SU-DHL-6 (cell line): ENCODE measurements around the gene RPL39L.

ENCODE experiments used
- H2AFZ ChIP-seq: fragments of 200-600 bp; sonication (generic); 2 replicates; pipeline ENCODE4 v1.6.1; 2014; ENCODE audit warnings: low read depth, mild to moderate bottlenecking, moderate library complexity, mixed read lengths, antibody characterized with exemption, low read length; ENCODE audit not compliant: severe bottlenecking
- H3F3A ChIP-seq: fragments of 200-600 bp; shearing (Covaris generic); 2 replicates; pipeline ENCODE4 v1.6.0; 2016; ENCODE audit warnings: antibody characterized with exemption, mild to moderate bottlenecking; ENCODE audit not compliant: insufficient read depth
- H3K27ac ChIP-seq: fragments of 200-600 bp; sonication (generic); 2 replicates; pipeline ENCODE4 v1.5.1; 2016; ENCODE audit warnings: low read depth, mild to moderate bottlenecking, low read length, moderate library complexity, mixed read lengths
- H3K27me3 ChIP-seq: fragments of 200-600 bp; sonication (generic), shearing (Covaris generic); 2 replicates; pipeline ENCODE4 v1.6.0; 2014; ENCODE audit warnings: mild to moderate bottlenecking, low read length
- H3K36me3 ChIP-seq: fragments of 200-600 bp; sonication (generic); 2 replicates; pipeline ENCODE4 v1.6.1; 2014; ENCODE audit warnings: mild to moderate bottlenecking, low read length, mixed read lengths
- H3K4me2 ChIP-seq: fragments of 300-600, 200-600 bp; shearing (Covaris generic), sonication (generic); 2 replicates; pipeline ENCODE4 v1.6.0; 2014; ENCODE audit warnings: low read length, low read depth, mild to moderate bottlenecking; ENCODE audit not compliant: poor library complexity, severe bottlenecking
- H3K4me3 ChIP-seq: fragments of 200-600 bp; sonication (generic); 2 replicates; pipeline ENCODE4 v1.5.1; 2014; ENCODE audit warnings: antibody characterized with exemption, low read length, mild to moderate bottlenecking, mixed read lengths; ENCODE audit not compliant: insufficient read depth, poor library complexity, severe bottlenecking
- H3K79me2 ChIP-seq: fragments of 200-600 bp; sonication (generic); 2 replicates; pipeline ENCODE4 v1.6.1; 2014; ENCODE audit warnings: mild to moderate bottlenecking, low read length, moderate library complexity; ENCODE audit not compliant: insufficient read depth
- H3K9ac ChIP-seq: fragments of 200-600 bp; sonication (generic); 2 replicates; pipeline ENCODE4 v1.7.0; 2014; ENCODE audit warnings: mild to moderate bottlenecking, low read length
- H3K9me2 ChIP-seq: fragments of 200-600 bp; sonication (generic); replicated peaks from 2 replicates; pipeline ENCODE4 v1.6.1; 2014; ENCODE audit warnings: low read length; ENCODE audit not compliant: insufficient read depth
- H3K9me3 ChIP-seq: fragments of 200-600 bp; sonication (generic); 2 replicates; pipeline ENCODE4 v1.6.1; 2014; ENCODE audit warnings: low read length, mixed read lengths; ENCODE audit not compliant: insufficient read depth
- H4K20me1 ChIP-seq: fragments of 200-600 bp; sonication (generic); 2 replicates; pipeline ENCODE4 v1.6.1; 2014; ENCODE audit warnings: low read depth, mild to moderate bottlenecking, antibody characterized with exemption, low read length, moderate library complexity, mixed read lengths
- EZH2phosphoT487 ChIP-seq: fragments of 200-600 bp; sonication (generic), shearing (Covaris generic); conservative IDR thresholded peaks from 2 replicates; pipeline ENCODE4 v1.6.1; 2018; ENCODE audit warnings: mild to moderate bottlenecking, antibody characterized with exemption, low read length, moderate library complexity, mixed read lengths
- TF ChIP-seq, protein P1 (sequence below): fragments of 200-600 bp; sonication (generic); IDR thresholded peaks from one replicate; pipeline ENCODE4 v1.5.1; 2017; ENCODE audit warnings: antibody characterized with exemption, mild to moderate bottlenecking, low read length, moderate library complexity; ENCODE audit not compliant: insufficient read depth, poor library complexity, severe bottlenecking

The RPL39L gene

DNA sequence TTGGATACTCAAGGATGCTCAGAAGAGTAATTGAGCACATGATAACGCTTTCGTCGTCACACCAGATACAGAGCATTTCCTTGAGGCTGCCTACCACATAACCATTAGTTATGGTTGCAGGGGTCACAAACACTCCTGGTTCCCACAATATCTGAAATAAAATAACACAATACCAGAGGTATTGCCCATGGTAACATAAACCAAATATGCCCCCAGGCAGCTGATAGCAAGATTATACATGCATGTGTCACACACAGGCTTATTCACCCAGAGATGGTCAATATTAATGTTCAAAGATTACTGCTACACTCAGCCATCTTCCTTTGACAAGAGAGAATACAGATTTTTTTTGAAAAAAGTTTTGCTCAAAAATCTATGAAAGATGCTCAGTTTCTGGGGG is 7.3 kb downstream of the RPL39L start:
- Histone ChIP-seq H3K36me3 (peaks cover 26% of the 10 kb centered on the region), H3K27me3 (no peaks in the 10 kb centered on the region), H4K20me1 (no peaks in the 10 kb centered on the region), H3K4me2 (no peak overlapping the region), H3K79me2 (peaks cover 12% of the 10 kb centered on the region; the same call in 1 of the 2 replicates), H3K9me2 (no peaks in the 10 kb centered on the region), H3K9me3 (peaks cover 4% of the 10 kb centered on the region; the same call in 1 of the 2 replicates), H3K4me3 (no peak overlapping the region), H3K27ac (no peak overlapping the region), H3F3A (no peaks in the 10 kb centered on the region; the same call in 1 of the 2 replicates), H2AFZ (no peak overlapping the region), H3K9ac (no peak overlapping the region)
- TF ChIP-seq, protein P1, sequence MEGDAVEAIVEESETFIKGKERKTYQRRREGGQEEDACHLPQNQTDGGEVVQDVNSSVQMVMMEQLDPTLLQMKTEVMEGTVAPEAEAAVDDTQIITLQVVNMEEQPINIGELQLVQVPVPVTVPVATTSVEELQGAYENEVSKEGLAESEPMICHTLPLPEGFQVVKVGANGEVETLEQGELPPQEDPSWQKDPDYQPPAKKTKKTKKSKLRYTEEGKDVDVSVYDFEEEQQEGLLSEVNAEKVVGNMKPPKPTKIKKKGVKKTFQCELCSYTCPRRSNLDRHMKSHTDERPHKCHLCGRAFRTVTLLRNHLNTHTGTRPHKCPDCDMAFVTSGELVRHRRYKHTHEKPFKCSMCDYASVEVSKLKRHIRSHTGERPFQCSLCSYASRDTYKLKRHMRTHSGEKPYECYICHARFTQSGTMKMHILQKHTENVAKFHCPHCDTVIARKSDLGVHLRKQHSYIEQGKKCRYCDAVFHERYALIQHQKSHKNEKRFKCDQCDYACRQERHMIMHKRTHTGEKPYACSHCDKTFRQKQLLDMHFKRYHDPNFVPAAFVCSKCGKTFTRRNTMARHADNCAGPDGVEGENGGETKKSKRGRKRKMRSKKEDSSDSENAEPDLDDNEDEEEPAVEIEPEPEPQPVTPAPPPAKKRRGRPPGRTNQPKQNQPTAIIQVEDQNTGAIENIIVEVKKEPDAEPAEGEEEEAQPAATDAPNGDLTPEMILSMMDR, result no peak
- no peak for TF ChIP-seq EZH2phosphoT487

DNA sequence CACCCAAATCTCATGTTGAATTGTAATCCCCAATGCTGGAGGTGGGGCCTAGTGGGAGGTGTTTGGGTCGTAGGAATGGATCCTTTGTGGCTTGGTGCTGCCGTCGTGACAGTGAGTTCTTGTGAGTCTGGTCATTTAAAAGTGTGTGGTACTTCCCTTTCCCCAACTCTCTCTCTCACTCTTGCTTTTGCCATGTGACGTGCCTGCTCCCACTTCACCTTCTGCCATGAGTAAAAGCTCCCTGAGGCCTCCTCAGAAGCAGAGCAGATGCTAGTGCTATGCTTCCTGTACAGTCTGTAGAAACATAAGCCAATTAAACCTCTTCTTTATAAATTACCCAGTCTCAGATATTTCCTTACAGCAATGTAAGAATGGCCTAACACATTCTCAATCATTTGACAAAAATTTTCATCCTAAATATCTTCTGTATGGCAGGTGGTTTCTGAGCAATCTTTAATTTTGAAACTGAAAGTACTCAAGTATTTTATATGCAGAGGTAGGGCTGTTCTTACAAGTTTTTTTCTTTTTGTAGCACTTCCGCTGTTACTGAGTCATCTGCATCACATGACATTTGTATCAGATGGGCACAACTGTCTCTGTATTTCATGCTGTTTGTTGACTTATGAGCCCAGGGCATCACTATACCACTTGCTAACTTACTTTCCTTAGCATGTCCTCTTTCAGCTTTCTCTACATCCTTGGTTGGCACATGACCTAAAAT is 8.8 kb downstream of the RPL39L start:
- H3K27me3 ChIP-seq, result no peaks in the 10 kb centered on the region
- H3K79me2 ChIP-seq, result peaks cover 12% of the 10 kb centered on the region; the same call in 1 of the 2 replicates
- no peak overlapping the region for H2AFZ ChIP-seq
- no peaks in the 10 kb centered on the region for H3K9me3 ChIP-seq
- H3K9me2 ChIP-seq, result no peaks in the 10 kb centered on the region
- H3K36me3 ChIP-seq, result peaks cover 18% of the 10 kb centered on the region
- no peaks in the 10 kb centered on the region; the same call in 1 of the 2 replicates for H3F3A ChIP-seq
- no peak overlapping the region for H3K9ac ChIP-seq
- no peak overlapping the region for H3K4me3 ChIP-seq
- no peaks in the 10 kb centered on the region for H4K20me1 ChIP-seq
- TF ChIP-seq EZH2phosphoT487, result no peak
- TF ChIP-seq, protein P1, result no peak
- no peak overlapping the region for H3K27ac ChIP-seq
- peak overlapping the region; percentile 1 for H3K4me2 ChIP-seq

- no peaks in the 10 kb centered on the region for H3K9me3 ChIP-seq
- no peaks in the 10 kb centered on the region for H3K9me2 ChIP-seq
- no peaks in the 10 kb centered on the region for H3K27me3 ChIP-seq
- H3K4me2 ChIP-seq, result peak overlapping the region; percentile 30
- 0 out of 2 replicates have a peak, but pooled peaks cover 8% of the 10 kb centered on the region for H3K36me3 ChIP-seq
- H3K79me2 ChIP-seq, result peaks cover 18% of the 10 kb centered on the region; the same call in 1 of the 2 replicates
- peak overlapping the region; percentile 33 for H3K27ac ChIP-seq
- no peak overlapping the region for H3K4me3 ChIP-seq
- no peak for TF ChIP-seq EZH2phosphoT487
- TF ChIP-seq, protein P1, result no peak
- no peaks in the 10 kb centered on the region for H4K20me1 ChIP-seq
- no peaks in the 10 kb centered on the region; the same call in 1 of the 2 replicates for H3F3A ChIP-seq
- no peak overlapping the region for H3K9ac ChIP-seq
- no peak overlapping the region for H2AFZ ChIP-seq
These were observed 13.8 kb downstream of the RPL39L start for GRCh38 chr3:187125319-187126031.
